Esophagus mucosa (tissue), 1 donor: Measurements from ENCODE around the gene ZNF701. TPM values are rescaled to one million over a fixed set of nuclear protein-coding genes. Genes with fewer than 3 reads are reported as not detected.

ENCODE experiments used
- total RNA-seq: library from RNA; stranded (reverse); gene quantifications from one replicate; pipeline ENCODE4 v1.2.4, GENCODE V29; 2023
- donor health status: DM: yes; HTN: yes; CAD: no.

The ZNF701 gene
- total RNA-seq, 1 donor from 2014 or later, result 5.7 TPM

Other genes starting within 250 kb of the ZNF701 start
- 0.24 TPM for gene ZNF610, start 234.0 kb upstream of the ZNF701 start, total RNA-seq
- gene ZNF880, start 200.4 kb upstream of the ZNF701 start, total RNA-seq, result 3.5 TPM
- gene ZNF528, start 172.4 kb upstream of the ZNF701 start, total RNA-seq, result 10.8 TPM
- gene ZNF534, start 141.1 kb upstream of the ZNF701 start, total RNA-seq, result not detected
- 0.24 TPM for gene ZNF578, start 116.7 kb upstream of the ZNF701 start, total RNA-seq
- 10.0 TPM for gene ZNF808, start 42.6 kb upstream of the ZNF701 start, total RNA-seq
- 10.7 TPM for gene ZNF83, start 68.1 kb downstream of the ZNF701 start, total RNA-seq
- 6.9 TPM for gene ZNF611, start 164.8 kb downstream of the ZNF701 start, total RNA-seq
- gene ZNF600, start 216.5 kb downstream of the ZNF701 start, total RNA-seq, result 6.1 TPM